ENCODE data around the gene C6orf163. TPM values are rescaled to one million over a fixed set of nuclear protein-coding genes. Genes with fewer than 3 reads are reported as not detected.

C6orf163 gene
- total RNA-seq, 2 experiments from 2014 or later: 2.0 to 2.3 TPM

GRCh38 chr6:87407561-87407900 is 62.9 kb downstream of the C6orf163 start:
- Mint-ChIP-seq H3K36me3 (ENCODE audit: low read depth) (no peaks in the 10 kb centered on the region), H3K27me3 (peaks cover 31% of the 10 kb centered on the region), H3K27ac (no peak overlapping the region), H3K4me1 (peaks cover 9% of the 10 kb centered on the region), H3K4me3 (peak overlapping the region; percentile 82), H3K9me3 (no peaks in the 10 kb centered on the region)
- DNase-seq: no peak
- ChIA-PET CTCF (no interaction called here), POLR2A (interaction anchor here (0.6 kb wide), 1 partner anchor 1507 kb away, joined by 12 read pairs; no protein-coding TSS in a partner anchor)

- POLR2A ChIA-PET: interaction anchor here (0.6 to 1.0 kb wide), 3 partner anchors 291 to 1507 kb away, joined by 4 to 12 read pairs (median 5); partner anchors contain the start of gene AKIRIN2
- H3K4me1 Mint-ChIP-seq: peaks cover 9% of the 10 kb centered on the region
- H3K27ac Mint-ChIP-seq: peak within 1 kb of the TSS; percentile 58
- H3K4me3 Mint-ChIP-seq: peak within 1 kb of the TSS; percentile 82
- CTCF ChIA-PET: no interaction called here
- DNase-seq: peak; percentile 86
- H3K36me3 Mint-ChIP-seq (ENCODE audit: low read depth): no peaks in the 10 kb centered on the region
- peaks cover 31% of the 10 kb centered on the region for H3K27me3 Mint-ChIP-seq
- no peaks in the 10 kb centered on the region for H3K9me3 Mint-ChIP-seq
Observed at GRCh38 chr6:87407901-87408720, 63.5 kb downstream of the C6orf163 start, which contains the start of gene CFAP206. CFAP206 (plus strand) TSS chr6:87407972; CDS start chr6:87409840, 1,868 bp downstream.

- DNase-seq: no peak
- ChIA-PET POLR2A (interaction anchor here (0.6 to 1.0 kb wide), 2 partner anchors 291 to 294 kb away, joined by 4 to 5 read pairs; partner anchors contain the start of gene AKIRIN2), CTCF (interaction anchor here (0.7 kb wide), 1 partner anchor 572 kb away, joined by 3 read pairs; no protein-coding TSS in a partner anchor)
- H3K27ac Mint-ChIP-seq: peak overlapping the region; percentile 28
- H3K4me1 Mint-ChIP-seq: peaks cover 9% of the 10 kb centered on the region
- peaks cover 28% of the 10 kb centered on the region for H3K27me3 Mint-ChIP-seq
- H3K36me3 Mint-ChIP-seq (ENCODE audit: low read depth): no peaks in the 10 kb centered on the region
- H3K9me3 Mint-ChIP-seq: no peaks in the 10 kb centered on the region
- H3K4me3 Mint-ChIP-seq: peak overlapping the region; percentile 82
Observed at GRCh38 chr6:87408721-87409155, 64.1 kb downstream of the C6orf163 start.

Other genes with a start within 250 kb of the C6orf163 start
- not detected for gene CGA, start 249.7 kb upstream of the C6orf163 start, total RNA-seq
- gene ZNF292, start 189.2 kb upstream of the C6orf163 start, total RNA-seq: 10 to 100 TPM; 51.5 to 56.0 TPM
- 10 to 100 TPM; 10.9 to 11.6 TPM for gene SMIM8, start 22.2 kb upstream of the C6orf163 start, total RNA-seq
- gene GJB7, start 15.5 kb upstream of the C6orf163 start, total RNA-seq: not detected
- not detected for gene CFAP206, start 63.2 kb downstream of the C6orf163 start, total RNA-seq
- gene SLC35A1, start 128.2 kb downstream of the C6orf163 start, total RNA-seq: 10 to 100 TPM; 13.9 to 14.7 TPM
- gene RARS2, start 245.2 kb downstream of the C6orf163 start, total RNA-seq: 10 to 100 TPM; 24.1 to 28.0 TPM
- 10 to 100 TPM; 27.1 to 32.5 TPM for gene ORC3, start 245.3 kb downstream of the C6orf163 start, total RNA-seq